Sigmoid colon (tissue), 7 donors: Measurements from ENCODE around the gene LRP8. TPM values are rescaled to one million over a fixed set of nuclear protein-coding genes. Genes with fewer than 3 reads are reported as not detected.
A peak's percentile ranks its signal among the peaks of the same experiment; 100 is the strongest.

Experiments
- DNase-seq: peaks from one replicate; pipeline ENCODE4 v3.0.0-alpha.2; 2019
- H3K27ac ChIP-seq, 4 donors: fragments of 200-600 bp; sonication (generic); one replicate each; pipeline ENCODE4 v1.5.1; 2016 to 2019; ENCODE audit warnings: mild to moderate bottlenecking in 1 of 4
- H3K27me3 ChIP-seq, 3 donors: fragments of 200-600 bp; sonication (generic); one replicate each; pipeline ENCODE4 v1.5.1; 2019; ENCODE audit warnings: mild to moderate bottlenecking in 1 of 3
- H3K36me3 ChIP-seq, 4 donors: fragments of 200-600 bp; sonication (generic); one replicate each; pipeline ENCODE4 v1.5.1; 2016 to 2019
- H3K4me1 ChIP-seq, 4 donors: fragments of 200-600 bp; sonication (generic); one replicate each; pipeline ENCODE4 v1.5.1; 2017 to 2019
- H3K4me3 ChIP-seq, 4 donors: fragments of 200-600 bp; sonication (generic); one replicate each; pipeline ENCODE4 v1.5.1; 2017 to 2019; ENCODE audit warnings: mild to moderate bottlenecking in 2 of 4, moderate library complexity in 1 of 4
- H3K9me3 ChIP-seq, 4 donors: fragments of 200-600 bp in 3 of 4; sonication (generic) in 3 of 4; one replicate each; pipeline versions ENCODE4 v1.5.1 to v1.6.1; 2013 to 2019
- EP300 ChIP-seq, 4 donors: sonication (generic); formaldehyde crosslinking; IDR thresholded peaks; one replicate each; pipeline ENCODE4 v1.6.1; 2017; ENCODE audit warnings: antibody characterized with exemption in 4 of 4
- POLR2A ChIP-seq, 2 donors: fragments of 450-650 bp; IDR thresholded peaks; one replicate each; pipeline ENCODE4 v1.6.1; 2016; ENCODE audit warnings: antibody characterized with exemption in 2 of 2, mild to moderate bottlenecking in 2 of 2, moderate library complexity in 2 of 2
- POLR2AphosphoS5 ChIP-seq, 4 donors: sonication (generic); formaldehyde crosslinking; IDR thresholded peaks; one replicate each; pipeline ENCODE4 v1.6.1; 2017; ENCODE audit warnings: antibody characterized with exemption in 4 of 4
- WGBS, 2 donors: extraction: QIAGEN DNeasy Blood & Tissue Kit; methylation state at CpG; one replicate each; pipeline ENCODE4 v1.1.7; 2013; 5-methylcytosine and 5-hydroxymethylcytosine counted together
- intact Hi-C: fragments of 100-400 bp; cut with DNase I; formaldehyde crosslinking; loops from one replicate; pipeline ENCODE4 v1.15.1; 2023
- polyA plus RNA-seq, 3 donors: library from polyadenylated mRNA; stranded (reverse); fragments of 200-250 nt; gene quantifications; one replicate each; pipeline ENCODE4 v1.2.3, GENCODE V29; 2013
- total RNA-seq, 4 donors: library from RNA; depleted of rRNA; stranded (reverse); fragments of >200 nt; gene quantifications; one replicate each; pipeline ENCODE4 v1.1.0, GENCODE V29; 2016
- TF ChIP-seq, protein P1 (sequence below), 4 experiments: fragments of 450-650 bp in 3 of 4; fragments of 200-600 bp in 1 of 4; IDR thresholded peaks; one replicate each; pipeline ENCODE4 v1.5.1; 2016 to 2019; ENCODE audit warnings: antibody characterized with exemption in 4 of 4, mild to moderate bottlenecking in 3 of 4, moderate library complexity in 2 of 4
- donor health status: healthy with polysubstance abuse.
- donor health status: Bipolar disorder and iron deficiency.
- donor health status: healthy.

Gene LRP8
- total and polyA plus RNA-seq, 7 donors = 0.69 to 7.8 (median 1.2) TPM

DNA sequence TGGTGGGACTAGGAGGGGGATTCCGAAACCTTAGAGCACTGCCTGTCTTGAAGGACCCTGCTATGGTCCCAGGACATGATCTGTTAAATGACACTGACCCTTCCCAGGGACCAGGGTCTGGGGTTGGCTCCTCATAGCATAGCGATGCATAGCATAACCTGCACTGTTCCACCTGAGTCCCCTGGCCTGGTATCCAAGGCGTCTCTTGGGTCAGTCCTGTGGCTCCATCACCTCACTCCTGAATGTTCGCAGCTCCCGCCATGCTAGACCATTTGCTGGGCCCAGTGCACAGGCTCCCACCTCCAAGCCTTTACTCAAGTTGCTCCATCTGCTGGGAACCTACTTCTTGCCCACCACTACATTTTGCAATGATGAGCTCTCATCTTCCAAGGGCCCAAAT lies 50.5 kb downstream of the LRP8 start:
- H3K27ac ChIP-seq = no peak overlapping the region
- H3K27me3 ChIP-seq = peaks cover 0 to 13% (median 0%) of the 10 kb centered on the region in 3 donors
- intact Hi-C loops = no loop called here
- TF ChIP-seq POLR2A (IDR thresholded peaks at IDR 0.05) (no peak), POLR2AphosphoS5 (IDR thresholded peaks at IDR 0.05) (no peak), EP300 (IDR thresholded peaks at IDR 0.05) (no peak)
- TF ChIP-seq, protein P1, sequence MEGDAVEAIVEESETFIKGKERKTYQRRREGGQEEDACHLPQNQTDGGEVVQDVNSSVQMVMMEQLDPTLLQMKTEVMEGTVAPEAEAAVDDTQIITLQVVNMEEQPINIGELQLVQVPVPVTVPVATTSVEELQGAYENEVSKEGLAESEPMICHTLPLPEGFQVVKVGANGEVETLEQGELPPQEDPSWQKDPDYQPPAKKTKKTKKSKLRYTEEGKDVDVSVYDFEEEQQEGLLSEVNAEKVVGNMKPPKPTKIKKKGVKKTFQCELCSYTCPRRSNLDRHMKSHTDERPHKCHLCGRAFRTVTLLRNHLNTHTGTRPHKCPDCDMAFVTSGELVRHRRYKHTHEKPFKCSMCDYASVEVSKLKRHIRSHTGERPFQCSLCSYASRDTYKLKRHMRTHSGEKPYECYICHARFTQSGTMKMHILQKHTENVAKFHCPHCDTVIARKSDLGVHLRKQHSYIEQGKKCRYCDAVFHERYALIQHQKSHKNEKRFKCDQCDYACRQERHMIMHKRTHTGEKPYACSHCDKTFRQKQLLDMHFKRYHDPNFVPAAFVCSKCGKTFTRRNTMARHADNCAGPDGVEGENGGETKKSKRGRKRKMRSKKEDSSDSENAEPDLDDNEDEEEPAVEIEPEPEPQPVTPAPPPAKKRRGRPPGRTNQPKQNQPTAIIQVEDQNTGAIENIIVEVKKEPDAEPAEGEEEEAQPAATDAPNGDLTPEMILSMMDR (IDR thresholded peaks at IDR 0.05) = no peak
- no peak for DNase-seq
- no peak overlapping the region for H3K4me3 ChIP-seq
- no peaks in the 10 kb centered on the region for H3K36me3 ChIP-seq
- H3K4me1 ChIP-seq = no peaks in the 10 kb centered on the region
- WGBS, 2 donors = 96 to 97% methylated on average over 5 of the region's 5 CpGs
- H3K9me3 ChIP-seq = no peaks in the 10 kb centered on the region

GRCh38 chr1:53276902-53277281 lies 51.0 kb downstream of the LRP8 start:
- 81 to 91% methylated on average over 46 of the region's 46 CpGs for WGBS, 2 donors
- TF ChIP-seq, protein P1 (IDR thresholded peaks at IDR 0.05) = no peak
- TF ChIP-seq POLR2A (IDR thresholded peaks at IDR 0.05) = no peak
- Histone ChIP-seq H3K4me3 (no peak overlapping the region), H3K27ac (no peak overlapping the region), H3K4me1 (no peaks in the 10 kb centered on the region), H3K27me3 (peaks cover 0 to 13% (median 0%) of the 10 kb centered on the region in 3 donors), H3K9me3 (no peaks in the 10 kb centered on the region), H3K36me3 (no peaks in the 10 kb centered on the region)
- DNase-seq = no peak
- intact Hi-C loops = no loop called here

DNA sequence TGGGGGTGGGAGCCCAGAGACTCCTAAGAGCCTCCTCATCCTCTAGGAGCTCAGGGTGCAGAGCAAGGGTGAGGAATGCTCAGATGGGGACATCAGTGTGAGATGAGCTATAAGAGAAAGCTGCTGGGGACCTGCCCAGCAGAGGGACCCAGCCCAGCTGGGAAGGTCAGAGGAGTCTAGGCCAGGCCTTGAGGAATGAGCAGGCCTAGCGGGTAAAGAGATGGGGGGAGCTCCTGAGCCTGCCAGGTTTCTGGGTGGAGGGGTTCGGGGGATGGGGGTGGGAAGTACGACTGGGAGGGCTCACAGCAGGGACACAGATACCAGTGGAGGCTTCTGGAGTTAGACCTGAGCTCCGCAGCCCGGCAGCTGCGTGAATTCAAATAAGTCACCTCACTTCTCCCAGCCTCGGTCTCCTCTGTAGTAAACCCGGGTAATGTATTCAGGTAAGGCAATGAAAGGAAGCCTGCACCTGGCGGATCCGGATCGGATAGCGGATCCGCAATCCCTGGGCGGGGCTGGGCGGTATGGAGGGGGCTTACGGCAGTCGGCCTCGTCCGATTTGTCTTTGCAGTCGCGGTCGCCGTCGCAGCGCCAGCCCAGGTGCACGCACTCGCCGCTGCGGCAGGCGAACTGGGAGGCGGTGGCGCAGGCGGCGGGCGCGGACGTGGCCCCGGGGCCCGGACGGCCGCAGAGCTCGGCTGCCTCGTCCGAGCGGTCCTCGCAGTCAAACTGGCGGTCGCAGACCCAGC lies 51.5 kb downstream of the LRP8 start:
- Histone ChIP-seq H3K27me3 (peaks cover 0 to 13% (median 0%) of the 10 kb centered on the region in 3 donors), H3K4me1 (no peaks in the 10 kb centered on the region), H3K36me3 (no peaks in the 10 kb centered on the region), H3K4me3 (no peak overlapping the region), H3K27ac (no peak overlapping the region), H3K9me3 (no peaks in the 10 kb centered on the region)
- WGBS, 2 donors = 79 to 91% methylated on average over 48 of the region's 48 CpGs
- no peak for TF ChIP-seq EP300 (IDR thresholded peaks at IDR 0.05)
- TF ChIP-seq POLR2A (IDR thresholded peaks at IDR 0.05) = no peak
- TF ChIP-seq, protein P1 (IDR thresholded peaks at IDR 0.05) = no peak
- no peak for TF ChIP-seq POLR2AphosphoS5 (IDR thresholded peaks at IDR 0.05)
- peak; percentile 43 for DNase-seq
- intact Hi-C loops = no loop called here

GRCh38 chr1:53275566-53275965 lies 52.3 kb downstream of the LRP8 start:
- DNase-seq = peak; percentile 26
- H3K27ac ChIP-seq = no peak overlapping the region

DNA sequence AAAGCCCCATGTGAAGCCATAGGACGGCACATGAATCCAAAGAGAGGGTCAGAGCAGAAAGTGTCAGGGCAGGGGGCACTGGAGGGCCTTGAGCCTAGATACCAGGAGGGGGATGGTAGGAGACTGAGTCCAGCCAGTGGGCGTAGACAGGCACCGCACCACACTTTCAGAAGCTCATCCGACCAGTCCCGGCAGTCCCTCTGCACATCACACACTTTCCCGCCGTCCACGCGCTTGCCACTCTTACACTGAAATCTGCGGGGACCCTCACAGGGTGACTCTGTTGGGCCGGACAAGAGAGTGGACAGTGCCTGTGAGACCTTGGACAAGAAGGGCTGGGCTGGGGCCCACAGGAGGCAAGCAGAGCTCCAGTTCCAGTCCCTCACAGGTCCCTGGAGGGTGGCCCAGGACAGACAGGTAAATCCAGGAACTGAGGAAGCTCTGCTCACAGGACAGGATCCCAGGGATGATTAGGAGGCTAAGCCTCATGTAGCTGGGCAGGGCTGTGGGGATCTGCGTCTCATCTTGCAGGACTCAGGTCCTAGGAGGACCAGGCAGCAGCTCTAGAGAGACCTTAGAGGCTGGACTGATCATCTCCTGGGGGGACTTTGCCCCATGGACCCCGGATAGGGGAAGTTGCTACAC lies 53.2 kb downstream of the LRP8 start:
- Histone ChIP-seq H3K36me3 (no peaks in the 10 kb centered on the region), H3K27ac (no peak overlapping the region), H3K4me3 (no peak overlapping the region), H3K4me1 (no peaks in the 10 kb centered on the region), H3K9me3 (no peaks in the 10 kb centered on the region), H3K27me3 (peaks cover 0 to 13% (median 0%) of the 10 kb centered on the region in 3 donors)
- no peak for TF ChIP-seq POLR2AphosphoS5 (IDR thresholded peaks at IDR 0.05)
- TF ChIP-seq, protein P1 (IDR thresholded peaks at IDR 0.05) = no peak
- no peak for TF ChIP-seq EP300 (IDR thresholded peaks at IDR 0.05)
- TF ChIP-seq POLR2A (IDR thresholded peaks at IDR 0.05) = no peak
- 93 to 95% methylated on average over 13 of the region's 13 CpGs for WGBS, 2 donors
- peak; percentile 48 for DNase-seq
- intact Hi-C loops = no loop called here

More at GRCh38 chr1:53275566-53275965, 52.3 kb downstream of the LRP8 start:
- peaks cover 0 to 13% (median 0%) of the 10 kb centered on the region in 3 donors for H3K27me3 ChIP-seq
- TF ChIP-seq POLR2A (IDR thresholded peaks at IDR 0.05) (no peak), POLR2AphosphoS5 (IDR thresholded peaks at IDR 0.05) (no peak)
- intact Hi-C loops = no loop called here
- no peaks in the 10 kb centered on the region for H3K4me1 ChIP-seq
- H3K9me3 ChIP-seq = no peaks in the 10 kb centered on the region
- WGBS, 2 donors = 91 to 96% methylated on average over 3 of the region's 3 CpGs
- no peak overlapping the region for H3K4me3 ChIP-seq
- no peaks in the 10 kb centered on the region for H3K36me3 ChIP-seq
